Naive thymus-derived CD4-positive, alpha-beta T cell (primary cell): Measurements from ENCODE around the gene ADAMTS8. TPM values are rescaled to one million over a fixed set of nuclear protein-coding genes. Genes with fewer than 3 reads are reported as not detected.

Source experiments
- ATAC-seq: fragments of 150-1000 bp; cut with Tn5 transposase; 2 replicates; pipeline ENCODE4 v1.10.0; 2021; ENCODE audit warnings: mild to moderate bottlenecking, moderate library complexity
- CTCF ChIA-PET: fragments of 350-600 bp; sonication (Branson Sonifier 250); formaldehyde crosslinking; loops from one replicate; lab custom pipeline; 2021; ENCODE audit warnings: antibody characterized with exemption; lab: Charles Lee
- POLR2A ChIA-PET: fragments of 350-600 bp; sonication (Branson Sonifier 250); formaldehyde crosslinking; loops from one replicate; lab custom pipeline; 2021; ENCODE audit warnings: antibody characterized with exemption, inconsistent platforms; lab: Charles Lee
- DNase-seq, 9 donors: peaks; one replicate each; pipeline versions ENCODE4 v3.0.0 to v3.0.0-alpha.2; 2020 to 2022; ENCODE audit warnings: mixed read lengths in 1 of 9
- H3K27ac ChIP-seq: one replicate; pipeline ENCODE4 v1.7.0; 2013; ENCODE audit warnings: mild to moderate bottlenecking, low read depth, low read length, moderate library complexity
- H3K27me3 ChIP-seq, 2 donors: one replicate each; pipeline ENCODE4 v1.7.0; 2013; ENCODE audit warnings: low read length in 2 of 2, mild to moderate bottlenecking in 2 of 2, moderate library complexity in 2 of 2; ENCODE audit not compliant: control insufficient read depth in 2 of 2, insufficient read depth in 2 of 2
- H3K36me3 ChIP-seq, 3 experiments: 1 replicate in 2 of 3; 2 replicates in 1 of 3; pipeline ENCODE4 v1.7.0; 2013; ENCODE audit warnings: low read length in 3 of 3, mild to moderate bottlenecking in 3 of 3, moderate library complexity in 1 of 3; ENCODE audit not compliant: insufficient read depth in 3 of 3, control insufficient read depth in 2 of 3
- H3K4me1 ChIP-seq, 2 donors: one replicate each; pipeline ENCODE4 v1.7.0; 2013; ENCODE audit warnings: low read length in 2 of 2, mild to moderate bottlenecking in 2 of 2, moderate library complexity in 1 of 2; ENCODE audit not compliant: control insufficient read depth in 2 of 2, insufficient read depth in 2 of 2
- H3K4me3 ChIP-seq: 2 replicates; pipeline ENCODE4 v1.7.0; 2013; ENCODE audit warnings: mild to moderate bottlenecking, low read length
- H3K9me3 ChIP-seq, 3 experiments: 1 replicate in 2 of 3; 2 replicates in 1 of 3; pipeline ENCODE4 v1.7.0; 2013; ENCODE audit warnings: low read length in 3 of 3; ENCODE audit not compliant: control insufficient read depth in 2 of 3
- H3K27ac Mint-ChIP-seq, 9 donors: one replicate each; pipeline ENCODE4 v1.8.0; 2020 to 2022; ENCODE audit warnings: mixed read lengths in 9 of 9, mild to moderate bottlenecking in 8 of 9, moderate library complexity in 5 of 9, inconsistent platforms in 2 of 9
- H3K27me3 Mint-ChIP-seq, 5 donors: one replicate each; pipeline ENCODE4 v1.8.0; 2021 to 2022; ENCODE audit warnings: mixed read lengths in 5 of 5, mild to moderate bottlenecking in 1 of 5
- H3K36me3 Mint-ChIP-seq, 5 donors: one replicate each; pipeline ENCODE4 v1.8.0; 2020 to 2022; ENCODE audit warnings: mixed read lengths in 5 of 5, mild to moderate bottlenecking in 3 of 5, inconsistent platforms in 1 of 5
- H3K4me1 Mint-ChIP-seq, 7 donors: one replicate each; pipeline ENCODE4 v1.8.0; 2020 to 2022; ENCODE audit warnings: mixed read lengths in 7 of 7, mild to moderate bottlenecking in 3 of 7, inconsistent platforms in 1 of 7
- H3K4me3 Mint-ChIP-seq, 10 donors: one replicate each; pipeline ENCODE4 v1.8.0; 2020 to 2022; ENCODE audit warnings: mild to moderate bottlenecking in 10 of 10, mixed read lengths in 10 of 10, moderate library complexity in 6 of 10, inconsistent platforms in 2 of 10
- H3K9me3 Mint-ChIP-seq, 11 donors: one replicate each; pipeline ENCODE4 v1.8.0; 2020 to 2022; ENCODE audit warnings: mixed read lengths in 11 of 11, mild to moderate bottlenecking in 4 of 11, inconsistent platforms in 1 of 11, moderate library complexity in 1 of 11
- intact Hi-C, 2 donors: fragments of 100-400 bp; cut with micrococcal nuclease; formaldehyde crosslinking; loops; one replicate each; pipeline ENCODE4 v1.15.1; 2023
- polyA plus RNA-seq, 2 donors: library from polyadenylated mRNA; unstranded; fragments of 300-500 nt; fragmentation: Illumina TruSeq; gene quantifications; one replicate each; pipeline ENCODE4 v1.2.3, GENCODE V29; 2021
- total RNA-seq, 6 experiments: library from RNA in 5 of 6; stranded (reverse) in 5 of 6; gene quantifications; 1 replicate in 5 of 6; 2 replicates in 1 of 6; pipeline ENCODE4 v1.2.3 and lab custom pipeline; 2021 to 2026

ADAMTS8 gene
- total and polyA plus RNA-seq, 7 experiments from 2014 or later = not detected

GRCh38 chr11:130433357-130433756 lies 4.9 kb upstream of the ADAMTS8 start:
- Histone ChIP-seq H3K27me3 (no peaks in the 10 kb centered on the region), H3K4me1 (no peaks in the 10 kb centered on the region), H3K9me3 (no peaks in the 10 kb centered on the region), H3K4me3 (no peak overlapping the region), H3K27ac (no peak overlapping the region), H3K36me3 (no peaks in the 10 kb centered on the region)
- peaks cover 11 to 24% (median 15%) of the 10 kb centered on the region in 7 donors for H3K4me1 Mint-ChIP-seq
- ChIA-PET CTCF (interaction anchor here (1.1 to 5.3 kb wide), 5 partner anchors 9 to 461 kb away, joined by 3 to 59 read pairs (median 4); no protein-coding TSS in a partner anchor), POLR2A (no interaction called here)
- no peak overlapping the region for H3K27ac Mint-ChIP-seq
- H3K4me3 Mint-ChIP-seq = no peak overlapping the region
- peaks cover 27 to 45% (median 31%) of the 10 kb centered on the region in 5 donors for H3K27me3 Mint-ChIP-seq
- no peak for ATAC-seq
- no peak for DNase-seq
- no peaks in the 10 kb centered on the region for H3K9me3 Mint-ChIP-seq
- peaks cover 0 to 3% (median 0%) of the 10 kb centered on the region in 5 donors for H3K36me3 Mint-ChIP-seq
- intact Hi-C loops = loop anchor here (5.0 to 10.0 kb wide), 3 partner anchors 429 to 509 kb away; partner anchors contain the start of gene PRDM10 (in 2 of the 2)

- H3K9me3 ChIP-seq = no peaks in the 10 kb centered on the region
- no peaks in the 10 kb centered on the region for H3K27me3 ChIP-seq
- H3K36me3 ChIP-seq = no peaks in the 10 kb centered on the region
- Mint-ChIP-seq H3K36me3 (no peaks in the 10 kb centered on the region), H3K9me3 (no peaks in the 10 kb centered on the region), H3K27me3 (peaks cover 34 to 46% (median 37%) of the 10 kb centered on the region in 5 donors), H3K4me1 (peaks cover 9 to 20% (median 12%) of the 10 kb centered on the region in 7 donors), H3K27ac (no peak overlapping the region), H3K4me3 (no peak overlapping the region)
- H3K4me3 ChIP-seq = no peak overlapping the region
- H3K27ac ChIP-seq = no peak overlapping the region
- ChIA-PET POLR2A (no interaction called here), CTCF (interaction anchor here (1.0 to 5.3 kb wide), 7 partner anchors 11 to 439 kb away, joined by 3 to 59 read pairs (median 4); no protein-coding TSS in a partner anchor)
- intact Hi-C loops = loop anchor here (5.0 to 10.0 kb wide), 3 partner anchors 427 to 507 kb away; partner anchors contain the start of gene PRDM10 (in 2 of the 2)
- H3K4me1 ChIP-seq = no peaks in the 10 kb centered on the region
- ATAC-seq (no peak), DNase-seq (no peak)
These were observed 3.4 kb upstream of the ADAMTS8 start for GRCh38 chr11:130431801-130432200.

GRCh38 chr11:130431331-130431773 lies 2.9 kb upstream of the ADAMTS8 start:
- H3K4me1 Mint-ChIP-seq = peaks cover 9 to 18% (median 12%) of the 10 kb centered on the region in 7 donors

GRCh38 chr11:130429983-130430382 lies 1.6 kb upstream of the ADAMTS8 start:
- Mint-ChIP-seq H3K36me3 (no peaks in the 10 kb centered on the region), H3K4me1 (peaks cover 9 to 18% (median 12%) of the 10 kb centered on the region in 7 donors), H3K27me3 (peaks cover 46 to 61% (median 52%) of the 10 kb centered on the region in 5 donors), H3K27ac (no peak overlapping the region), H3K4me3 (no peak overlapping the region), H3K9me3 (no peaks in the 10 kb centered on the region)
- Histone ChIP-seq H3K27me3 (no peaks in the 10 kb centered on the region), H3K27ac (no peak overlapping the region), H3K4me3 (no peak overlapping the region), H3K9me3 (no peaks in the 10 kb centered on the region), H3K36me3 (no peaks in the 10 kb centered on the region), H3K4me1 (no peaks in the 10 kb centered on the region)
- ChIA-PET POLR2A (no interaction called here), CTCF (interaction anchor here (1.2 kb wide), 1 partner anchor 217 kb away, joined by 3 read pairs; no protein-coding TSS in a partner anchor)
- intact Hi-C loops = loop anchor here (5.0 to 10.0 kb wide), 3 partner anchors 425 to 505 kb away; partner anchors contain the start of gene PRDM10 (in 2 of the 2)
- no peak for ATAC-seq
- DNase-seq = no peak

More at GRCh38 chr11:130431331-130431773, 2.9 kb upstream of the ADAMTS8 start:
- no peak overlapping the region for H3K27ac ChIP-seq
- intact Hi-C loops = loop anchor here (5.0 to 10.0 kb wide), 3 partner anchors 427 to 507 kb away; partner anchors contain the start of gene PRDM10 (in 2 of the 2)
- ATAC-seq (peak; percentile 66), DNase-seq (peak; percentile 8 to 72 (median 36))
- no peak overlapping the region for H3K4me3 ChIP-seq
- H3K27me3 Mint-ChIP-seq = peaks cover 39 to 51% (median 42%) of the 10 kb centered on the region in 5 donors
- no peak overlapping the region for H3K27ac Mint-ChIP-seq
- ChIA-PET CTCF (interaction anchor here (0.7 to 5.3 kb wide), 7 partner anchors 12 to 477 kb away, joined by 3 to 59 read pairs (median 4); no protein-coding TSS in a partner anchor), POLR2A (interaction anchor here (0.7 kb wide), 1 partner anchor 114 kb away, joined by 3 read pairs; no protein-coding TSS in a partner anchor)
- H3K9me3 ChIP-seq = no peaks in the 10 kb centered on the region
- H3K9me3 Mint-ChIP-seq = no peaks in the 10 kb centered on the region
- no peaks in the 10 kb centered on the region for H3K36me3 Mint-ChIP-seq
- H3K27me3 ChIP-seq = no peaks in the 10 kb centered on the region
- H3K36me3 ChIP-seq = no peaks in the 10 kb centered on the region
- peak overlapping the region in 2 of 10 donors; percentile 12 to 27 for H3K4me3 Mint-ChIP-seq
- H3K4me1 ChIP-seq = no peaks in the 10 kb centered on the region

GRCh38 chr11:130429120-130429681 lies 792 bp upstream of the ADAMTS8 start:
- ATAC-seq (no peak), DNase-seq (no peak)
- no peak overlapping the region for H3K27ac Mint-ChIP-seq
- peaks cover 54 to 67% (median 59%) of the 10 kb centered on the region in 5 donors for H3K27me3 Mint-ChIP-seq
- Histone ChIP-seq H3K4me3 (no peak overlapping the region), H3K27me3 (no peaks in the 10 kb centered on the region), H3K9me3 (no peaks in the 10 kb centered on the region), H3K36me3 (no peaks in the 10 kb centered on the region), H3K4me1 (no peaks in the 10 kb centered on the region), H3K27ac (no peak overlapping the region)
- CTCF ChIA-PET = no interaction called here
- no peaks in the 10 kb centered on the region for H3K36me3 Mint-ChIP-seq
- H3K4me1 Mint-ChIP-seq = peaks cover 9 to 18% (median 12%) of the 10 kb centered on the region in 7 donors
- no peaks in the 10 kb centered on the region for H3K9me3 Mint-ChIP-seq
- peak overlapping the region in 7 of 10 donors; percentile 32 to 74 (median 56) for H3K4me3 Mint-ChIP-seq
- intact Hi-C loops = no loop called here
- POLR2A ChIA-PET = no interaction called here

- Histone ChIP-seq H3K4me3 (no peak overlapping the region), H3K36me3 (no peaks in the 10 kb centered on the region), H3K4me1 (no peaks in the 10 kb centered on the region), H3K27ac (no peak overlapping the region), H3K27me3 (no peaks in the 10 kb centered on the region), H3K9me3 (no peaks in the 10 kb centered on the region)
- H3K27me3 Mint-ChIP-seq = peaks cover 60 to 73% (median 63%) of the 10 kb centered on the region in 5 donors
- no peak for DNase-seq
- ChIA-PET POLR2A (no interaction called here), CTCF (no interaction called here)
- no peaks in the 10 kb centered on the region for H3K9me3 Mint-ChIP-seq
- ATAC-seq = no peak
- no peak overlapping the region for H3K27ac Mint-ChIP-seq
- intact Hi-C loops = no loop called here
- no peaks in the 10 kb centered on the region for H3K36me3 Mint-ChIP-seq
- peaks cover 9 to 18% (median 12%) of the 10 kb centered on the region in 7 donors for H3K4me1 Mint-ChIP-seq
- peak overlapping the region in 1 of 10 donors; percentile 78 for H3K4me3 Mint-ChIP-seq
These were observed 661 bp downstream of the ADAMTS8 start for GRCh38 chr11:130427581-130428315.
